ENCODE results near the gene CLDN9.
A peak's percentile ranks its signal among the peaks of the same experiment; 100 is the strongest.

Gene CLDN9

DNA sequence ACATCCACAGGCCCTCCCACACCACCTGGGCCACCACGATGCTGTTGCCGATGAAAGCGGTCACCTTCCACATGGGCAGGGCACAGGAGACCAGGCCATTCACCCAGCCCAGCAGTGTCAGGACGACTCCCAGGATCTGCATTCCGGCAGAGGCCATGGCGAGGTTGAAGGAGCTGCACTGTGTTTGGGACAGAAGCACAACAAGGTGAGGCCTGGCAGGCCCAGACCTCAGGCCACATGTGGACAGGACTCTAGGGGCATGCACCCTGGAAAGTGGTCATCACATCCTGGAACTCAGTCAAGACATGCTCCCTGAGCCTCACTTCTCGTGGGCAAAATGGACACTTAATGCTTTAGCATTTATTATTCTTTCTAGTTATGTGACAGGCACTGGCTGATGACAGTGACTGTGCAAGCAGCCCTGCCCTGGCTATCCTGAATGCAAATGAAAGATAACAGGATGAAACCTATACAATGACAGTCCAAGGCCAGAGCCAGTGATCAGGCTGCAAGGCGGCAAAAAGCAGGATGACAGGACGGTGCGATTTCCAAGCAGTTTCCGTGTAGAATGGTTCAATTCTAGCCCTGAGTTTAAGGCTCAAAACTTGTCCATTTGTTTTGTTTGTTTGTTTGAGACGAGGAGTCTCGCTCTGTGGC is 3.3 kb downstream of the CLDN9 start:
- DNase-seq (ENCODE audit: low spot score) = no peak
- TF ChIP-seq CTCF (IDR thresholded peaks at IDR 0.05; ENCODE audit: borderline replicate concordance, control extremely low read depth, extremely low read depth, insufficient read depth, missing control alignments) = no peak
- in situ Hi-C loops (cut with MboI; ENCODE audit: low sequenced_read_pairs, unreplicated experiment) = no loop called here

- in situ Hi-C loops (cut with MboI; ENCODE audit: low sequenced_read_pairs, unreplicated experiment) = no loop called here
- no peak for TF ChIP-seq CTCF (IDR thresholded peaks at IDR 0.05; ENCODE audit: borderline replicate concordance, control extremely low read depth, extremely low read depth, insufficient read depth, missing control alignments)
- no peak for DNase-seq (ENCODE audit: low spot score)
These were observed 4.6 kb downstream of the CLDN9 start for GRCh38 chr16:3017344-3017743.

DNA sequence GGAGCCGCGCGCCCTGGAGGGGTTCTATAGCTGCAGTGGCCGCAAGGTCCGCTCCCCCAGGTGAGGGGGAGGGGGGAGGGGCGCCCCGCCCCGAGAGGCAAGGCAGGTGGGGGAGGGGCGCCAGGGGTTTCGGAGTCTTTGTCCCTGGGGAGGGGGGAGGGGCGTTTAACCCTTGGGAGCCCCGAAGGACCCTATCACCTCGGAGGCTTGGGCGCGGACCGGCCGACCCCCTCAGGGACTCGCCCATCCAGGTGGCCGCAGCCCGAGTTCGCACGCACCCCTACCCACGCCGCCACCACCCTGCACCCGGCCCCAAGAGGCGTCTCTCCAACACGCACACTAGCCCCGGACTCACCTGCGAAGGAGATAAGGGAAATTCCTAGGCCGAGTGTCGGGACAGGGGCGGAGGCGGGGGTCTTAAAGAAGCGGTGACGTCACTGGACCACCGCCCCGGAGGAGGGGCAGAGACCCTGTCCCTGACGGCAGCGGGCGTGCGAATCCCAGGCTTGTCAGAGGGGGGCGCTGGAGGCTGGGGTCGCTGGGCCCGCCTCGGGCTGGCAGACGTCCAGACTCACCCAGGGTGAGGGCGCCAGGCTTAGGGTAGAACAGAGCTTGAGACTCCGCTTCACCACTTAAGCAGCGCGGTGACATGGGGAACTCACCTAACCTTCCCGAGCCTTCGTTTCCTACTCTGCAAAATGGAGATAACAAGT is 5.2 kb downstream of the CLDN9 start, which contains the start of gene CLDN6:
Gene CLDN6, minus strand, starts transcription at position 390 of the 713 bp plus-strand sequence. CDS start 2,162 bp downstream, outside the sequence.
- no peak for DNase-seq (ENCODE audit: low spot score)
- peak; percentile 47 for TF ChIP-seq CTCF (IDR thresholded peaks at IDR 0.05; ENCODE audit: borderline replicate concordance, control extremely low read depth, extremely low read depth, insufficient read depth, missing control alignments)
- in situ Hi-C loops (cut with MboI; ENCODE audit: low sequenced_read_pairs, unreplicated experiment) = no loop called here

DNA sequence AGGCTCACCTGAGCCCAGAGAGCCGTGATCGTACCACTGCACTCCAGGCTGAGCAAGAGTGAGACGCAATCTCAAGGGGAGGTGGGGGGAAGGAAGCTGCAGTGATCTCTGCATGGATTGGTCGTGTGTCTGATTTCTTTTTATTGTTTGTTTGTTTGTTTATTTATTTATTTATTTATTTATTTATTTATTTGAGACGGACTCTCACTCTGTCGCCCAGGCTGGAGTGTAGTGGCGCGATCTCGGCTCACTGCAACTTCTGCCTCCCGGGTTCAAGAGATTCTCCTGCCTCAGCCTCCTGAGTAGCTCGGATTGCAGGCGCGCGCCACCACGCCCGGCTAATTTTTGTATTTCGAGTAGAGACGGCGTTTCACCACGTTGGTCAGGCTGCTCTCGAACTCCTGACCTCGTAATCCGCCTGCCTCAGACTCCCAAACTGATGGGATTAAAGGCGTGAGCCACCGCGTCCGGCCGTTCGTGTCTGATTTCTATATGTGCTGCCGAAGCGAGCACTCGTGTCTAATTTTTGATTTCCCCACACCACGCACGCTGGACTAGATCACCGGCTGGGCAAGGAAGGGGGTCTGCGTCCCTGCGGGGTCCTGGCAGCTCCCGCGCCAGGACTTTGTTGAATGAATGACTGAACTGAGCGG is 7.0 kb downstream of the CLDN9 start:
- no peak for DNase-seq (ENCODE audit: low spot score)
- no peak for TF ChIP-seq CTCF (IDR thresholded peaks at IDR 0.05; ENCODE audit: borderline replicate concordance, control extremely low read depth, extremely low read depth, insufficient read depth, missing control alignments)
- in situ Hi-C loops (cut with MboI; ENCODE audit: low sequenced_read_pairs, unreplicated experiment) = no loop called here

- peak; percentile 93 for DNase-seq (ENCODE audit: low spot score)
- in situ Hi-C loops (cut with MboI; ENCODE audit: low sequenced_read_pairs, unreplicated experiment) = no loop called here
- TF ChIP-seq CTCF (IDR thresholded peaks at IDR 0.05; ENCODE audit: borderline replicate concordance, control extremely low read depth, extremely low read depth, insufficient read depth, missing control alignments) = no peak
These were observed 7.5 kb downstream of the CLDN9 start, which contains the start of gene TNFRSF12A for GRCh38 chr16:3020247-3020603. Gene TNFRSF12A, plus strand, starts transcription at chr16:3020368. Its CDS starts 30 bp downstream, at chr16:3020398.

DNA sequence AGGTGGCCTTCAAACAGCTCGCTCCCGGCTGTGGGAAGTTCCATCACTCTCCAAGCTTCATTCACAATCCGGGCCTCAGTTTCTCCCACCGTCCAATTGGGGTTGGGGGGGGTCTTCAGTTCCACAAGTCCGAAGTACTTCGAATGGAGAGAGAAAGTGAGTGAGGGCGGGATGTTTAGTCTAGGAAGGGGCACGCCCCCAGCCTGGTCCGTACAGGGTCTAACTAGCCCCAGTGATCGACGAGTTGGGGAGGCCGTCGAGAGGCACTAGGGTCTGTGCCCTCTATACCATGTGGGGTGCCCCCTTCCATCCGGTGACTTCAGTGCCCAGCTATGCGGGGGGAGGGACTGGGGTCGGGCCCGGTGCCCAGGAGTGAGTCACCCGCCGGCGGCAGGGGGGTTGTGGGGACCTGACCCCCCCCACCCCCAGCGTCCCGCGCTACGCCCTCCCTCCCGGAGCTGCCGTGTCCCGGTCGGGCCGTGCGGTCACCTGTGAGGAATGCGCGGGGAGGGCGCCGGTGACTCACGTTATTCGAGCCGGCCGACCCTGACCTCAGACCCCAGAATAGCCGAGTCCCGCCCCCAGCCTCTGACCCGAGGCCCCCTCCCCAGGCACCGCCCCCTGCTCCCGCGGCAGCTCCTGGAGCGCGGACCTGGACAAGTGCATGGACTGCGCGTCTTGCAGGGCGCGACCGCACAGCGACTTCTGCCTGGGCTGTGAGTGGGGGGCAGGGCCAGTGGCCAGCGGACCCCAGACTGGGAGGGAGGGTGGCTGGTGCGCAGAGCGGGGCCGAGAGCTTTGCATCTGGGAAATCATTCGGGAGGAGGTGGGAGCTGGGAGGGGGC is 8.1 kb downstream of the CLDN9 start:
- DNase-seq (ENCODE audit: low spot score) = no peak
- TF ChIP-seq CTCF (IDR thresholded peaks at IDR 0.05; ENCODE audit: borderline replicate concordance, control extremely low read depth, extremely low read depth, insufficient read depth, missing control alignments) = no peak
- in situ Hi-C loops (cut with MboI; ENCODE audit: low sequenced_read_pairs, unreplicated experiment) = no loop called here

All from GM13976 (cell line).